Fibroblast of the conjunctiva (primary cell): ENCODE results near the gene HHLA2.

Experiments
- DNase-seq: peaks from one replicate; pipeline ENCODE4 v3.0.0-alpha.2; 2010; ENCODE audit warnings: low read depth

The HHLA2 gene

DNA sequence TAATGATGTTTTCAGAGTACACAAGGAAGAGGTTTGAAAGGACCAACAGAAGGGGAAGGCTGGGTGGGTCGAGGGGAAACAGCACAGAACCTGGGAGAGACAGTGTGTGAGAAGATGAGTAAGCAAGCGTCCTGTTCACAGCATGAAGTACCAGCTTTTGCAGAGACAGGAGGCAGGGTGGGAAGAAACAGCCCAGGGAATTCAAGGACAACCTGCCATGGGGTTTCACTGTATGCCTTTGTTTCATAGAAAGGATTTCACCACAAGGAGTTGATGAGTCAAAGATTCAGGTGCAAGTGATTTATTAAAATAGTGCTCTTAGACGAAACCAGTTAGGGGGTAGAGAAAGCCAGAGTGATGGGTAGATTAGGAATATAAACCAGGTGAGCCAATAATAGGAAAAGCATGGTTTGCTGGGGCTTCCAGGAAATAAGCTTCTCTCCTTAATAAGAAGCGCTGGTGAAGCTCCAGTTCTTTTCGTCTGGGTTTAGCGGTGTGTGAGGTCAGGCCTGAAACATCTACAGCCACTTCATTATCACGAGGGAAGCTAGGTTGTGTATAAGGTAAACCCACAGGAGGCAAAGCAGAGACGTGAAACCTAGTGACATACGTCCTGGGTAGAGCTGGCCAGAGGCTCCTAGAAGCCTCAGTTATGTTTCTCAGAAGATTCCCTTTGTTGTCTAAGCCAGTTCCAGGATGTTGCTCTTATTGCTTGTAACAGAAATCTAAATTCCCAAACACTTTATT lies 3.9 kb downstream of the HHLA2 start:
- DNase-seq, result no peak

DNA sequence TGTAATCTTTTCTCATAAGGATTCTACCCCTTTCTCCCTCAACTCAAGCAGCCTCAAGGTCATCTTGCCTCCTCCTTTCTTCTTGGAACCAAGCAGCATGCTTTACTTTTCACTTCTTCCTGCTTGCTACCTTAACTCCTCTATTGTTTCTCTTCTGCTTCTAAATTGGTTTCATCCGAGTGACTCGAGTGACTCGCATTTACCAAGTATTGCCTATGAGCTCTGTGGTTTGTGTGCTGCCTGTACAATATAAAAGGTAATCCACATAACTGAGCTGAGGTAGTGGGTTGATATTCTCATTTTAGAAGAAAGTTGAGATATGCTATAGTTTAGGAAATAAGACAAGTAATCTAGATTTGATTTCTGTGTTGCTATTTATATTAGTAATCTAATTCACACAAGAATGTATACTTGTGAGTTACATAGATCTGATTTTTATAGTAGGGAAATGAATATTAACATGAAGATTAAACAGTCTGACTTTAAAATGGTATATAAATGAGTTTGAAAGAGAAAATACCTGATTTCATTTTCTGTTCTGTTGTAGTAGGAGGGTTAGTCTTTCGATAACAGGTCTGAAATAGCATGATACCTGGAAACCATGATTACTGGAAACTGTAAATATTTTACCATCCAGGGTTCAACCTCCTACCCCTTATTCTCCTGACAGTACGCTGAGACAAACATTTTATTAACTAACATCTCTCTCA lies 5.5 kb downstream of the HHLA2 start:
- no peak for DNase-seq

DNA sequence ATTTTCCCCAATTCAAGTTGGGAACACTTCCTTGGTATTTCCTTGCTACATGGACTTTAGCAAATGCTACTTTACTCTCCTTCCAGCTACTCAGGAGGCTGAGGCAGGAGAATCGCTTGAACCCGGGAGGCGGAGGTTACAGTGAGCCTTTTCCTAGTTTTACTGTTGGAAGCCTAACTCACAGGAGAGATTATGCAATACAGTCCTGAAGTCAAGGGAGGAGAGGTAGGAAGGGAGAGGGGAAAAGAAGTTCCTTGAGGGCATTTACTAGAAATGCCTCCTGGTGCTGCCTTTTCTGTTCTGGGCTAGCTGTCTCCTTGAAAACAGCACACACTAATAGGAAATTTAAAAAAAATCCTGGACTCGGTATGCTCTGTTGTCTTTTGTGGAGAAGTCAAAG lies 6.2 kb downstream of the HHLA2 start:
- no peak for DNase-seq

DNA sequence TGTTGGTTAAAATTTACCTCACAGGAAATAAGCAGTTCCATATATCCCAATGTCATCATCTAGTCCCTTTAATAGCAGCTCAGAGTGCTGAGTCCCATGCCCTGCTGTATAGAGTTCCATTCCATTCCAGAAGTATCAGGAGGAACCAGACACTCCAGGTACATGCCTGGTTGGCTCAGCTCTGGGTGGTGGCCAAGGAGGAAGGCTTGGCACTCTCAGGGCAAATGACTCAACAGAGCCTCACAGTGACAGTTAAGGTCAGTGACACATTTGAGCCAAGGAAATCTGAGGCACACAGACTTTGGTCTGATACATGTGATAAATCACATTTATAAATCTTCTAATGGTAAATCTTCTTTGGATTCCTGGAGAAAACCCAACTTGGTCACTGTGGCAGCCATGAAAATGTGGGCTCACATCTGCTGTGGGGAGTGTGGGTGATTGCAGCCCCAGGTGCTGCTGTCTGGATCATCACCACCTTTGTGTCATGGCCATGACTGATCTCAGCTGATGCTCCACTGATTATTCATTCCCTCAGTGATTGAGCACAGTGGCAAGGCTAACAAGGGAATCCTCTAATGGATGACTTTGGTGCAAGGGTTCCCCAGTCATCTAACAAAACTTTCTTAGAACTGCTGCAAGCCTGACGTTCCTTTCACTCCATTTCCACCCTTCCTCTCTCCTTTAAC lies 9.3 kb downstream of the HHLA2 start:
- DNase-seq, result no peak

DNA sequence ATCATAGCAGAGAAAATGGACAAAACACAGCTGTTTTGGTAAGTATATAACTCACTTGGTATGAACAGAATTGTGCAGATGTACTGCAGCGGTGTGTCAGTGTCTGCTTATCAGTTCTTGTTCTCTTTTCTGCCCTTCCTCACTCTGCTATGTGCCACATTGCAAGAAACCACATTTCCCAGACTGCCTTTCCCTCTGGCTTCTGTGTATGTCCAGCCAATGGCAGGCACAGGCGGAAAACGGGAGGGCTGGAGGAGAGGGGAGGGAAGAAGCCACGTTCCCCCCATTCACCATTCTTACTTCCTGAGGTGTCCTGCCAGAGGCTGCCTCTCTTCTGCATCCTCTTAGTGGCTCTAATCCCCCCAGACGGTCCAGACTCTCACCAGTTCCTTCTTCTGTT lies 15.4 kb downstream of the HHLA2 start:
- DNase-seq, result no peak

DNA sequence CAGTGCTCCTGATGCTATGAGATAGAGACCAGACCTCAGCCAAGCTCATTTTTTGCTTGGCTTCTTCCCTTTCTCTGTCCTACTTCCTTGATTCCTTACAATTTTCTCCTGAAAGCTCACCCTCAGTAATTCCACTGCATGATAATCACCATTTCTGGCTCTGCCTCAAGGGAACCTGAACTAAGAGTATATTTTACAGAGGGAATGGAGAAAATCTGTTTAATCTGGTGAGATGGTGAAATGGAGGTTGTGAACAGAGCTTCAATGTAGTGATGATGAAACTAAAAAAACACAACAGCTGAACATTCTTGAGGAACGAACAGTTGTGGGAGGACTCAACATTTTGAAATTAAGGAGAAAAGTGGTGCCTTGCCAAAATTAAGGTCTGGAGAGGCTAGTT lies 16.3 kb downstream of the HHLA2 start:
- DNase-seq, result no peak

DNA sequence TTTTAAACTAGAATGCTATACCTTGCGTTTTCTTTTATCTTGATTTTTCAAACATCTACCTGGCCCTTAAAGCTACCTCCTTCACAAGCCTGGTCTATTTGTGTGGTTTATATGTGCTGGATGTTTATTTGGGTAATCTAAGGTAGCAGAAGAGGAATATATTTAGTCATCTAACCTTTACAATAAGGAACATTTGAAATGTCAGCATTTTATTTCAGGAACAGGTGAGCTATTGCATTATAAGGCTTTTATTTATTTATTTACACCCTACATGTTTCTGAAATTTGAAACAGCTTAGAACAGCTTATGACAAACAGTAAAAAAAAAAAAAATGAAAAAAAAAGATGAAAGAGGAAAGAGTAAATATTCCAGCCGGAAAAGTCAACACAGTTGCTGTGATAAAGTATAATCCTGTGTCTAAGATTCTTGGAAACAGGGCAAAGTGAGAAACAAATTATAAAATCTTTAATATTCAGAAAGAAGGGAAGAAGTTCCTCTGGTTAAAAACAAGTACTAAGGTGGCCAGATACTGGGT lies 19.5 kb downstream of the HHLA2 start:
- DNase-seq, result no peak

DNA sequence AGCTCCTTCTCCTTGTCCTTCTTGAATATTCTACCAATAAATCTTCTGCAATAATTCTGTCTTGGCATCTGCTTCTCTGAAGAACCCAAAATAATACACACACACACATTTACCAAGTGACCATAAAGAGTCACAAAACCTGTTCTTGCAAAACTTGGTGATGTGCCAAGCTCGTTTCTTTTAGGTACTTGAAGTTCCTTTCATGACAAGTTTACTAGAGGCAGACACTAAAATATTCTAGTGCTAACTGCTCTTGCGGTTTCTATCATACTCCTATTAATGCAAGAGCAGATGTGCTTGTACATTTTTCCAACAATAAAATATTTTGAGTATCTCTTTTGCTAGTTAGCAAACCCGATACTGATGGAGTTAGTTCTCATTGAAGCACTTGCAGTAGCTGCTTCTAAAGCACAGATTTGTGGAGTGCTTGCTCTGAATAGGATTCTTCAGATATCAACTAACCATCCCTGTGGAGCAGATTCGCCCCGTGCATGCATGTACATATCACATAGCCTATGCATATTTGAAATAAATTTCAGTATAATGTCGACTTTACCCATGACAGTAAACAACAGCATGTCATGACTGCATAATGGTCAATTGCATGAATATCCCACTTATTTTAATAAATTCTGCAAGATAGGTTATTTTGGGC lies 23.2 kb downstream of the HHLA2 start:
- DNase-seq, result no peak

DNA sequence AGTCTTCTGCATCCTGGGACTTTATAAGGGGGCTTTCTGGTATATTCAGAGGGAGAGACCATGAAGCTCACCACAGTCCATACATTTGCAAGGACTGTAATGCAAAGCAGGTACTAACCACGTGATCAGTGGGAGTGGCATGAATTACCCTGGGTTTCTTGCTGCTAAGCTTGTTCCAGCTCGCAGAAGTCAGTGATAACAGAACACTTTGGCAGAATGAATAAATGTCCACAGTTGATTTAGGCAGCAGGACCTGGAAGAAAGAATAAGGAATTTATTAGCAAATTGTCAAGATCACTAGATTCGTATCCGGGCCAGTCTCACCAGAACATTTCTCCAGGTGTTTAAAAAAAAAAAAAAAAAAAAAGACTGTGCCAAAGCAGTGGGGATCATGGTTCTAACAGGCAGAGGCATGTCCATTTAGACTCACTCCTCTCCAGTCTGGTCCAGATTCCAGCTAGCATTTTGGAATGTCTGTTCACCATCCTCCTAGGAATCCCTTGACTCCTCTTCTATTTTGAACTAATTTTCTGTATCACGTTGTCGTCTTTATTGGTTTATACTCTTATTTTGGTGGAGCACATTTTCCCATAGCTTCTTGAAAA lies 24.5 kb downstream of the HHLA2 start:
- no peak for DNase-seq

DNA sequence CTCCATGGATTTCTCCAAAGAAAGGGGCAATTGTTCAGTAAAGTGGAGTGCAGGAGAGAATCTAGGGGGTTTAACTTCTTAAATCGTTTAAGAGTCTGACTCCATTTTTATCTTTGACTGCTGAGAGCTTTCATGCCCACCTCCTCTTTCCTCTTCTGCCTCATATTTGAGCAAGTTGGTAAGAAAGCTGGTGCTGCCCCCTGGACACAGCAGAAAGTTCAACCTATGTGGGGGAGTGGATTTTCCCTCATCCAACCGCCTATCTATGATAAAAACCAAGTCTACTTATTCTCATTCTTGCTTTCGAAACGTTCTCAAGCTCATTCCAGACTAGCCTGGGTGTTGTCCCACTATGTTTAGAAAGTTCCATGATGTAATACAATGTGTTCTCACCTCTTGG lies 26.0 kb downstream of the HHLA2 start:
- no peak for DNase-seq

DNA sequence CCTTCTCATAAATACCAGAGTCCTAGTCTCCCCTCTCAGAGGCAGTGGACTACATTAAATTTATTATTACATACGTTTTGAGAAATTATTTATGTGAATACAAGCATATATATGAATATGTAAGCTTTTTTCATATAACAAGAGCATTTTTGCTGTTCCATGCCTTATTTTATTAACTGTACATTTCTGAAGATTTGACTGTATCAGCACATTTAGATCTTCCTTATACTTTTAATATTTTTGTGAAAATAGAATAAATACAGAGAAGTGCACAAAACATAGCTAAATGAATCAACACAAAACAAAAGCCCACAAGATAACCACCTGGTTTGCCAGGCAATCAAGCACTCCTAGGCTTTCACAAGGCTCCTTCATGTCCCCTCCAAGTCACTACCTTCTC lies 27.8 kb downstream of the HHLA2 start:
- no peak for DNase-seq

DNA sequence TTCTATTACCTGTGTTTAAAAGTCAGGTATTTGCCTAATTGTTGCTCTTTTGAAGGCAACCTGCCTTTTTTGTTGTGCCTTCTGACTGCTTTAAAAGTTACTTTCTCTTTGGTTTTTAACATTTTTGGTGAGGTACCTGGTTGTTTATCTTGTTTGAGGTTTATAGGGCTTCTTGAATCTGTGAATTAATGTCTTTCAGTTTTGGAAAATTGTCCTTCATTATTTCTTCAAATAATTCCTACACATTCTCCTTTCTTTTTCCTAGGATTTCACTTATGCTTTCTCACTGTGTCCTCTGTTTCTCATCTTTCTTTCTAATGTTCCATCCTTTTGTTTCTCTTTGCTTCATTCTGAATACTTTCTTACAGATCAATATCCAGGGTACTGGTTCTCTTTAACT lies 30.8 kb downstream of the HHLA2 start:
- no peak for DNase-seq

DNA sequence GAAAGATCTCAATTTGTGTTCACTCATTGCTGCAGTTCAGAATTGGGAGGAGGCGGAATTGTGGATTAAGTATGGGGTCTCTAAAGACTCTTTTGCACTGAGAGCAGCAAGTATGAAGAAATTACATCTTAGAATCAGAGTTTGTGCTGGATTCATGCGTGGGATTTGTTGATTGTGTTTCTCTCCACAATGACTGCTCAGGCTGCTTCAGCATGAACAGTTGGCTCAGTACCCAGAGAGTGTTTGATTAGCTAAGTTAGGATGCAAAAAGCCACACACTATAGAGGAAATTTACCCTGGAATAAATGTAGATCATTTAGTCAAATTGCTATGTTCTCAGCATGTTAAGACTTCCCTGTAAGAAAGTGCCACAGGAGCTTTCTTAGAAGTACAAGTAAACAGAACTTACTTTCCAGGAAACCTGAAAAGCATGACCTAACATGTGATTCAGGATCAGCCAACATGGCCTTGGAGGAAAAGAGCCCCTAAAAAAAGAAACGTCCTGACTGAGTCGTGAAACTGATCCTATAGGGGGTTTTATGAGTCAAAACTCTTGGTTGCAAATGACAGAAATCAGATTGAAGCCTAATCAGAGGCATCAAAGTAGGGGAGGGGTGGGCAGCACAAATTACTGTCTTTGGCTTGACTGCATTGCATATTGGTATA lies 32.6 kb downstream of the HHLA2 start:
- no peak for DNase-seq

DNA sequence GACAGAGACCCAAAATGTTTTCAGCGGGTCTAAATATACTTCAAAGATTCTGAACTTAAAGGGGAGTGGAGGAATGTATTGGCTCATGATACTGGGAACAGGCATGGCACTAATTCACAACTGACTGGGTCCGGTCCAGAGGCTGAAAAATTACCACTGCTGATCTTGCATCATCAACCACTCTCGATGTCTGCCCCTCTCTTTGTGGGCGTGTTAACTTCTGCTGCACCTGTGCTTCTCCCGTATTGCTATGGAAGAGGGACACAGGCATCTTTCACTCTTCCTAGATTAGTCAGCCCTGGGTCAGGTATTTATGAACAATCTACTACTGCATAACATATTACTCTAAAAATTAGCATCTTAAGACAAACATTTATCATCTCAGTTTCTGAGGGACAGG lies 33.2 kb downstream of the HHLA2 start:
- no peak for DNase-seq

DNA sequence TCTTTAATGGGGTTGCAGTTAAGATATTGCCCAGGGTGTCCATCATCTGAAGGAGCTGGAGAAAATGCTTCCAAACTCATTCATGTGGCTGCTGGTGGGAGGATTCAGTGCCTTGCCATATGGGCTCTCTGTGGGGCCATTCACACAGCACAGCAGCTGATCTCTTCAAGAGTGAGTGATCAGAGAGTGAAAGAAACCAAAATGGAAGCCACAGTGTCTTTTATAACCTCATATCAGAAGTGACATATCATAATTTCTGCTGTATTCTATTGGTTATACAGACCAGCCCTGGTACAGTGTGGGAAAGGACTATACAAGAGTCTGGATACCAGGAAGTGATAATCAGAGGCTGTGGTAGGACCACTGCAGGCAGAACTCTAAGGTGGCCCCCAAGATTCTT lies 33.6 kb downstream of the HHLA2 start:
- no peak for DNase-seq

DNA sequence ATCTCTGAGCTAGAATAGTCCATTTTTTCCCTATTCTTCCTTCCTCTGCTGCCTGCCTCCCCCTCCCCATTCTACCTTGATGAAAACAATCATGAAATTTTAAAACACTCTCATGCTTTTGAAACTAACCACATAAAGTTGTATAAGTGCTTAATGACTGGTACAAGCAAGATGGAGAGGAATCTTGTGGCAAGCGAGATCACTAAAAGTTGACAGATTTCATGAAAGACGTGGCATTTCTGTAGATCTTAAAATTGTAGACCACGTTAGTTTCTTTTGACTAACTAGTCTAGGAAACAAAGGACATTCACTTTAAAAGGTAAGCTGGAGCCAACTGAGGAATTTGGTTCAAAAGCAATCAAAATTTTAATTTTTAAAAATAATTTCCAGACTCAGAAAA lies 35.4 kb downstream of the HHLA2 start:
- DNase-seq, result no peak

DNA sequence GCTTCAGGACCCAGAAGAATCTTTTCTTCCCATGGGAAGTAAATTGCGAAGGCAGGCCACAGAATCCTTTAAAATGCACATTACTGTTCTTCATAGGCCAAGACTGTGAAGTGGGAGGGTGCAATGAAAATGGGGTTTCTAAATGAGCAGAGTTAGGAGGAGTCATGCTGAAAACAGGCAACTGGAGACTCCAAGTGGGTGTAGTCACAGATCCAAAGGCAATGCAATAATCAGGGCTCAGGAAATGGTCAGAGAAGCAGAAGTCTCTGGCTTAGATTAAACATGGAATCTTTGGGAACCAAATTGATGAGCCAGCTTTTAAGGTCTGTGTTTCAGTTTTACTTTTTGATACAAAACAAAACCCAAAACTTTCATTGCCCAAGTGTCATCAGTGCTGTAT lies 37.6 kb downstream of the HHLA2 start:
- DNase-seq, result no peak

DNA sequence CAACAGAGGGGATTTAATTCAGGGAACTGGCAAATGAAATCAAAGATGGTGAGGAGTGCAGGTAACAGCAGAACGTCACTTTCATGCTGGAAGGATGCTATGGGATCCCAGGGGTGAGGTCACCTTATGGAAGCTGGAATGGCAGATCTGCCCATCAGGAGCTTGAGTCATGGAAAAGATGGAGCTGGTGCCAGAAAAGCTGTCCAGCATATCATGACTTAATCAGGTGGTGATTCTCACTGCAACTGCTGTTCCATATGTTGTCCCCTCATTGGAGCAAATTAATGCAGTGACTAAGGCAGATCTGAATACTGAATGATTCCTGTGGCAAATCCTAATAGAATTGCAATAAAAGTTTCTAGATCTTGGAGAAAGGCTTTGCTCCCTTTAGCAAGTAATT lies 38.4 kb downstream of the HHLA2 start:
- no peak for DNase-seq

DNA sequence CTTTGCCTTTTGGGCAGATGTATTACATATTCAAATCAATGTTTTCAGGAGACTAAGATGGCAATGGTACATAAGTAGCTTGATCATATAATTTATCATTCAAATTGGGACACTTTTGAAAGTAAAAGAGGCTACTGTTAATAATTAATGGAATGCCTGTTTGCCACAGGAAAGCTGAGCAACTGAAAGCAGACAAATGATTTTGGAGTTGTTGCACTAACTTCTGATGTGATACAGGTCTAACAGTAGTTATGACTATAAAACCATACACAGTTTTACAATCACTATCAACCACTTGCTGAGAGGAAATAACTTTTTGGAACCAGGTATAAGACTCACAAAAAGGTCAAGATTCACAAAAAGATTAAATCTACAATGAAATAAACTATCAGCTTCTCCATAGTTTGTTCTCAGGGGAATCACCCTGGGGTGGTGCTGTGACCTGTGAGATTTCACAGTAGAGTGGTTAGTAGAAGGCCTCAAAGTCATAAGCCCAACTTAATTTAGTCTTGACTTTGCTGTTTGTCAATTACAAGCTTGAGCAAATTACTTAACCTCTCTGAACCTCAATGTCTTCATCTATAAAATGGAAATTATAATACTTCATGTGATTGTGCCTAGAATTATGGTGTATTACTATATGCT lies 42.7 kb downstream of the HHLA2 start:
- no peak for DNase-seq

DNA sequence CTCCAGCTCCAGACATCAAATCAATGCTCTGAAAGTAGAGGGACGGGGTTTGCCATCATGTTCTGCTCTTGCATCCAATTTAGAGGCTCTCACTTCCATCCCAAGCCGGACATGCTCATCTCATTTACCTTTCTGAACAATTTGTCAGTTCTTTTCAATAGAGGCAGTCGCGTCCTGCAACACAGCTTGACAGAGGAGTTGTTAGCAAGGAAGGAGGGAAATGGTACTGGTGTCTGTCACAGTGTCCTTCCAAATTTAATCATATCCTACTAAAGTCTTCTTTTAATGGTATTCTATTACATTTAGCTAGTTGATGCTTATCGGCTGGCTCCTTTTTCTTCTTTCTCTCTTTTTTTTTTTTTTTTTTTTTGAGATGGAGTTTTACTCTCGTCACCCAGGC lies 45.6 kb downstream of the HHLA2 start:
- DNase-seq, result no peak

DNA sequence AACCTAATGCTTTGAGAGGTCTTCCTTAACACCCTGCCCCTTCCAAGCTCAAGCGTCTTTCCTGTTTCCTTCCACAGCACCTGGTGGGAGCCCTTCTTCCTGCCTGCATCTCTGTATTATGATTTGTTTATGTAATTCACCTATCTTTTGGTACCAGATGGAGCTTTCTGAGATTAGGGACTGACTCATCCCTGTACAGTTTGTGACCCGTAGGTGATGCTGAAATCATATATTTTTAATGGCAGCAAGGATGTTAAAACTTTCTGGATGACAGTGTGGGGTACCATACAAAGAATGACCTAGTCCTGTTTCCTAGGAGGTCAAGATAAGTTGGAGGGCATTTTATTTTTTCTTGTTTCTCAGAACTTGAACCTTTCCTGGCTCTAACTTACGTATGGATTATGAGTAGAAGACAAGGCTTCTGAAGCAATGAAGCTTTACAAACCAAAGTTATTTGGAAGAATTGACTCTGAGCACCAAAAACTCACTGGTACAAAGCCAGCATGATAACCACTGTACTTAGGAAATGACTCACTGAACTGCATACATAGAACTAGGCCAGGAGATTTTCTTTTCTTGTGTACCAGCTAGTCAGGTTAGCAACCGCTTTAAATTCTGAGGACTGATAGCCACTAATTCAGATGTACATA lies 46.6 kb downstream of the HHLA2 start:
- no peak for DNase-seq
